K562 (cell line): ENCODE results near the gene RHEX. TPM values are rescaled to one million over a fixed set of nuclear protein-coding genes. Genes with fewer than 3 reads are reported as not detected.
A peak's percentile ranks its signal among the peaks of the same experiment; 100 is the strongest.

Experiments
- ATAC-seq: fragments of 200-7000 bp; cut with Tn5 transposase; 3 replicates; pipeline ENCODE4 v1.9.1; 2020; ENCODE audit warnings: moderate library complexity
- BruUV-seq: library from RNA; stranded (reverse); fragments of 400-500 nt; replicated peaks from 2 replicates; lab custom pipeline; 2021; lab: Mats Ljungman, UMichigan
- CTCF ChIA-PET: fragments of 300-600 bp; formaldehyde crosslinking; extraction: SDS; loops from one replicate; lab custom pipeline; 2021; ENCODE audit warnings: low intra/inter-chr PET ratio; lab: Yijun Ruan, JAX
- POLR2A ChIA-PET: fragments of 300-600, 350-650 bp; sonication (Branson Sonifier 250); formaldehyde crosslinking; extraction: SDS; loops from one replicate; lab custom pipeline; 2021; ENCODE audit warnings: antibody characterized with exemption, inconsistent platforms; lab: Yijun Ruan, JAX
- DNase-seq, 4 experiments: peaks; one replicate each; pipeline versions ENCODE4 v3.0.0 to v3.0.0-alpha.2; 2011 to 2018; ENCODE audit warnings: low spot score in 3 of 4, mixed read lengths in 3 of 4; ENCODE audit errors: extremely low read depth in 1 of 4
- FAIRE-seq: peaks from 2 replicates; lab custom pipeline; 2011; peaks lifted over from hg19 to GRCh38; lab: Jason Lieb, UNC
- H2AFZ ChIP-seq: 2 replicates; pipeline ENCODE4 v1.6.0; 2011; ENCODE audit warnings: low read depth, low read length, control low read depth, inconsistent platforms
- H3K27ac ChIP-seq: fragments of 200-600 bp; 3 replicates; pipeline ENCODE4 v1.8.0; 2011; ENCODE audit warnings: low read depth, mild to moderate bottlenecking, control low read depth, inconsistent platforms, low read length, moderate library complexity, mixed read lengths; ENCODE audit errors: extremely low read depth
- H3K27me3 ChIP-seq, 2 experiments: fragments of 300-600 bp in 1 of 2; 2 replicates in 1 of 2; 3 replicates in 1 of 2; pipeline versions ENCODE4 v1.6.0 to v1.8.0; 2011; ENCODE audit warnings: inconsistent platforms in 2 of 2, low read length in 2 of 2, mild to moderate bottlenecking in 1 of 2, mixed read lengths in 1 of 2, moderate library complexity in 1 of 2; ENCODE audit not compliant: control insufficient read depth in 2 of 2, insufficient read depth in 2 of 2
- H3K36me3 ChIP-seq: fragments of 300-600 bp; 3 replicates; pipeline ENCODE4 v1.8.0; 2011; ENCODE audit warnings: mild to moderate bottlenecking, low read length, inconsistent platforms; ENCODE audit not compliant: control insufficient read depth, insufficient read depth
- H3K4me1 ChIP-seq, 2 experiments: fragments of 200-600 bp in 1 of 2; replicated peaks in 1 of 2; 2 replicates in 1 of 2; 3 replicates in 1 of 2; pipeline versions ENCODE4 v1.5.1 to v1.8.0; 2011; ENCODE audit warnings: inconsistent platforms in 2 of 2, low read length in 2 of 2, mild to moderate bottlenecking in 1 of 2, mixed read lengths in 1 of 2, moderate library complexity in 1 of 2; ENCODE audit not compliant: control insufficient read depth in 2 of 2, insufficient read depth in 2 of 2
- H3K4me2 ChIP-seq: 2 replicates; pipeline ENCODE4 v1.6.1; 2011; ENCODE audit warnings: low read length, control low read depth, inconsistent platforms, mixed read lengths; ENCODE audit not compliant: insufficient read depth
- H3K4me3 ChIP-seq: fragments of 200-600 bp; sonication (generic), shearing (Covaris generic); 2 replicates; pipeline ENCODE4 v1.5.1; 2016; ENCODE audit warnings: control low read depth, inconsistent platforms
- H3K79me2 ChIP-seq: fragments of 200-600 bp; 3 replicates; pipeline ENCODE4 v1.8.0; 2011; ENCODE audit warnings: low read length, inconsistent platforms; ENCODE audit not compliant: control insufficient read depth, insufficient read depth
- H3K9ac ChIP-seq, 2 experiments: 2 replicates each; pipeline versions ENCODE4 v1.6.0 to v1.6.1; 2011; ENCODE audit warnings: low read depth in 2 of 2, low read length in 2 of 2, control low read depth in 1 of 2, inconsistent platforms in 1 of 2, mild to moderate bottlenecking in 1 of 2, mixed read lengths in 1 of 2; ENCODE audit not compliant: insufficient read depth in 1 of 2
- H3K9me1 ChIP-seq: one replicate; pipeline ENCODE4 v1.6.0; 2011; ENCODE audit warnings: inconsistent platforms, mild to moderate bottlenecking, low read length, moderate library complexity; ENCODE audit not compliant: control insufficient read depth, insufficient read depth
- H3K9me3 ChIP-seq: replicated peaks from 2 replicates; pipeline ENCODE4 v1.5.1; 2011; ENCODE audit warnings: low read depth, low read length, inconsistent platforms; ENCODE audit not compliant: control insufficient read depth, insufficient read depth
- H4K20me1 ChIP-seq: replicated peaks from 2 replicates; pipeline ENCODE4 v1.6.1; 2011; ENCODE audit warnings: low read length, inconsistent platforms, mixed read lengths; ENCODE audit not compliant: control insufficient read depth, insufficient read depth
- BRD4 ChIP-seq: fragments of 200-600 bp; sonication (generic); IDR thresholded peaks from 2 replicates; pipeline ENCODE4 v1.6.1; 2017; ENCODE audit warnings: inconsistent platforms
- BRF1 ChIP-seq: IDR thresholded peaks from 3 replicates; pipeline ENCODE4 v1.6.1; 2011; ENCODE audit warnings: borderline replicate concordance, mild to moderate bottlenecking; ENCODE audit not compliant: insufficient read length; ENCODE audit errors: extremely low read depth
- NELFE ChIP-seq: IDR thresholded peaks from 2 replicates; pipeline ENCODE4 v1.6.1; 2011; ENCODE audit warnings: mild to moderate bottlenecking; ENCODE audit not compliant: insufficient read depth, insufficient read length
- ZNF384 ChIP-seq: IDR thresholded peaks from 2 replicates; pipeline ENCODE4 v1.6.1; 2012; ENCODE audit warnings: low read depth, low read length, improper control_type of control experiment
- ZNF395 ChIP-seq: fragments of 200-800 bp; sonication (Bioruptor generic); IDR thresholded peaks from 2 replicates; pipeline ENCODE4 v1.6.1; 2017; ENCODE audit warnings: missing genetic modification characterization, missing compliant biosample characterization
- WGBS: fragments of 100-300 bp; shearing (Covaris generic); methylation state at CpG from one replicate; pipeline ENCODE4 v1.1.6; 2016; ENCODE audit warnings: low coverage, mixed read lengths; ENCODE audit not compliant: insufficient coverage; ENCODE audit errors: missing lambda C conversion rate; 5-methylcytosine and 5-hydroxymethylcytosine counted together
- in situ Hi-C: fragments of 300-500 bp; cut with MboI; formaldehyde crosslinking; loops from 4 replicates; pipeline ENCODE4 v1.15.0; 2018; ENCODE audit warnings: inconsistent platforms, mixed read lengths
- intact Hi-C: fragments of 100-400 bp; cut with micrococcal nuclease; formaldehyde crosslinking; loops from 2 replicates; pipeline ENCODE4 v1.14.2; 2022
- polyA plus RNA-seq, 8 experiments: library from polyadenylated mRNA; depleted of rRNA in 4 of 8; stranded (reverse) in 5 of 8; unstranded in 3 of 8; fragments of >200 nt; fragmentation: Nextera tagmentation in 2 of 8; fragmentation: Illumina TruSeq in 1 of 8; extraction: Ambion mirVana in 2 of 8; extraction: Trizol in 1 of 8; gene quantifications; 2 replicates each; pipeline versions ENCODE4 v1.2.1 to v1.2.3, GENCODE V29; 2011 to 2014; ENCODE audit warnings: inconsistent platforms in 1 of 8, missing spikeins in 1 of 8
- total RNA-seq, 7 experiments: library from RNA; depleted of rRNA in 6 of 7; stranded (reverse); fragments of >200 nt in 6 of 7; fragmentation: Illumina TruSeq in 2 of 7; extraction: Trizol in 2 of 7; gene quantifications; 2 replicates each; pipeline versions ENCODE4 v1.2.1 to v1.2.3, GENCODE V29; 2011 to 2021; ENCODE audit warnings: low replicate concordance in 1 of 7

The RHEX gene
- total and polyA plus RNA-seq, 9 of the 15 experiments (the other 6 are each of a cell fraction or from before 2014, with no cell fraction given), result not detected

- 3% methylated on average over 4 of the region's 4 CpGs for WGBS
- intact Hi-C loops, result no loop called here
These were observed 31.2 kb upstream of the RHEX start for GRCh38 chr1:206021626-206022365.

More at GRCh38 chr1:206021626-206022365, 31.2 kb upstream of the RHEX start:
- Histone ChIP-seq H3K9ac (no peak overlapping the region), H3K4me2 (no peak overlapping the region), H3K27ac (no peak overlapping the region), H4K20me1 (peaks cover 4% of the 10 kb centered on the region; the same call in 1 of the 2 replicates), H3K9me1 (no peaks in the 10 kb centered on the region), H2AFZ (no peak overlapping the region), H3K79me2 (no peaks in the 10 kb centered on the region), H3K4me1 (no peaks in the 10 kb centered on the region; a peak in 1 of 5 replicates), H3K27me3 (peaks cover 17 to 53% of the 10 kb centered on the region in 2 experiments), H3K36me3 (no peaks in the 10 kb centered on the region), H3K9me3 (no peaks in the 10 kb centered on the region), H3K4me3 (no peak overlapping the region)
- in situ Hi-C loops, result no loop called here
- no TSS peak for BruUV-seq
- CTCF ChIA-PET, result no interaction called here
- POLR2A ChIA-PET, result interaction anchor here (1.7 kb wide), 1 partner anchor 8 kb away, joined by 6 read pairs; no protein-coding TSS in a partner anchor
- ATAC-seq (no peak), FAIRE-seq (peak; percentile 11), DNase-seq (no peak)
- TF ChIP-seq BRD4 (no peak), BRF1 (no peak), ZNF384 (no peak), ZNF395 (CRISPR knock-in tag) (0 out of 2 replicates have a peak, but pooled peaks have one; percentile 6), NELFE (no peak)
